Measurements from ENCODE around the gene SMIM41. TPM values are rescaled to one million over a fixed set of nuclear protein-coding genes. Genes with fewer than 3 reads are reported as not detected.

Gene SMIM41
- not detected in 2 replicates for total RNA-seq

DNA sequence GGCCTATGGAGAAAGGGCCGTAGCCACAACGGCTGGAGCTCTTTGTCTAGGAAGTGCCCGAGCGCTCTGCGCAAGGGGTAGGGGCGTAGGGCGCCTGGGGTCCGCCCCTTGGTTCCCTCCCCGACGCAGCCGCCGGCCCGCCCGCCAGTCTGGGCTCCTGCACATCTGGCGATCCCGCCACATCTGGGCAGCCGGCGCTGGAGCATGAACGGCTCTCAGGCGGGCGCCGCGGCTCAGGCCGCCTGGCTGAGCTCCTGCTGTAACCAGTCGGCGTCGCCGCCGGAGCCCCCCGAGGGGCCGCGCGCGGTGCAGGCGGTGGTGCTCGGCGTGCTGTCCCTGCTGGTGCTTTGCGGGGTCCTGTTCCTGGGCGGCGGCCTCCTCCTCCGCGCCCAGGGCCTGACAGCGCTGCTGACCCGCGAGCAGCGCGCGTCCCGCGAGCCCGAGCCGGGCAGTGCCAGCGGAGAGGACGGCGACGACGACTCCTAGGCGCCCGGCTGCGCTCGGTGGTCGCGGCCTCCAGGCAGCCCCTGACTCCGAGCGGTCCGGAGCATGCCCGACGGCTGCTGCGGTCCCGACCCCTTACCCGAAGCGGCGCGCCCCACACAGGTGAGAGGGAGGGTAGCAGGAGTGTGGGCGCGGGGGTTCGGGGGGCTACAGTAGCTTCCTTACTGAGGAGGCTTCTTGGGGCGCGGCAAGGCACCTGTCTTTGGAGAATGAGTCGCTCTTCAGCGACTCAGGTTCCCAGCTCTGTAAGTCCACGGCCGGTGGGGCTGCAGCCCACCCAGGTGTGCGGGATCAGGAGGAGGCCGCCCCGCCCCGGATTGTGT, at the start of gene SMIM41:
TSS of gene SMIM41 (plus strand) at position 129 of the 827 bp plus-strand sequence. CDS start at position 205, 76 bp downstream.
- no peak for DNase-seq (ENCODE audit: extremely low read depth, low read depth, low spot score)

DNA sequence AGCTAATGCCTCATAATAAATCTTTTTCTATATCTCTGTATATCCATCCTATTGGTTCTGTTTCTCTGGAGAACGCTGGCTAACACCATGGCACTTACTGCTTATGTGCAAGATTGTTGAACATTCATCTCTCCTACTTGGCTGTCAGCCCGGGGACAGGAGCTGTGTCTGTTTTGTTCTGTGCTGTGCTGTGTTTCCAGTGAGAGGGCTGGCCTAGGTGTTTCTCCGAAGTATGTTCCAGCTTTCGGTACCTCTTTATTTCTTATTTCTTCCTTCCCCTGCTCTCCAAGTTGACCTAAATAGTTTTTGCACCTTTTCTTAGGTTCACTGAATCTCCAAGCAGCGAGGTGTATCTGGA, 47.1 kb upstream of the SMIM41 start:
- no peak for DNase-seq (ENCODE audit: extremely low read depth, low read depth, low spot score)

DNA sequence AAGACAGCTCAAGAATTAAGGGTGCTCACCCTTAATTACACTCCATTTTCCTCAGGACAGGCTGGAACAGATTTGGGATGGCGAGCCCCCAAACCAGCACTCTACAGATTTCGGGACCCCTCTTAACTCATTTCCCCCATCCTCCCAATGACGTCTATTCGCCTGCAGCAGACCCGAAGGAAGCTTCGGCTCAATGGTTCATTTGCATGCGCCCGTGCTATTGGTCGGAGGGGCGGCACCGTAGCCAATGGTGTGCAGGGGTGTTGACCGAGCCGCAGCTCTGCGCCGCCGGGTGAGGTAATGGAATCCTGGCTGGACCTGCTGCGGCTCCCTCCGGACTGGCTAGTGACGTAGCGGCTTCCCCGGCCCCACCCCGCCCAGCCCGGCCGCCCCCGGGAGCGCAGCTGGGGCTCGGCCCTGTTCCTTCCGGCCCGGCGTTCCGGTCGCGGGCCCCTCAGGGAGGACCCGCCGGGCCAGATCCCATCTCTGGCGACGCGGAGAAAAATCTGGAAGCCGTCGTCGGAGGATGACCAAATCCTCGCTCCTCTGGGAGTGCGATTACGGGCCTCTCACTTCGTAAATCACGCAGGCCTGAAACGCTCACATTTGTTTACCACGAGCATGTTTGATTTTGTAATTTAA, 46.6 kb upstream of the SMIM41 start:
- DNase-seq (ENCODE audit: extremely low read depth, low read depth, low spot score), result no peak

DNA sequence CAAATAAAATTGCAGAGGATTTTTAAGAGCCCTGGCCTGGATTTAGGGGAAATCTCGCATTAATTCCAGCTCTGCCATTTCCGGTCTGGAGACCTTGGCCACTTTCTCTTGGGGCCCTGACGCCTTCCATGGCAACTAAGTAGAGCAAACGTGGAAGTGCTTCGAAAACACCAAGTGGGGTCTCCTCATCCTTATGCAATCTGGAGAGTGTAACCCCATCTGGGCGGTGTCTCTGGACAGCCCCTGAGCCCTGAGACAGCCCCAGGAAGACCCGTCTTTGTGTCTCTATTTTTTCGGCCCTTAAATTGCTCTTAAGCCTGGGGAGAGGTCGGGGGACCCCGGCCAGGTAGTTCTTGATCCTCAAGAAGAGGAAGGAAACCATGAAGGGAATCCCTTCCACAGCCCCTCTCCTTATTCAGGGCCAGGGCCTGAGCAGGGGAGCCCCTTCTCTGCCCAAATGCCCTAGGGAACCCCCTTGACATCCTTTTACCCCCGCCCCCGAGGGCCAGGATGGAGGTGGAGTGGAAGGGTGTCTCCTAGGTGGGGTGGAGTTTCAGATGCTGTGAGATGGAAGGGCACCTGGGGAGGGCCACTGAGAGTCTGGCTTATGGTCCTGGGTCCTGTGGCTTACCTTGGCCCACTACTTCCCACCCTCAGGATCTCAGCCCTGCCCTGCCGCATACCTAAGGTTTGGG, 45.9 kb upstream of the SMIM41 start:
- no peak for DNase-seq (ENCODE audit: extremely low read depth, low read depth, low spot score)

DNA sequence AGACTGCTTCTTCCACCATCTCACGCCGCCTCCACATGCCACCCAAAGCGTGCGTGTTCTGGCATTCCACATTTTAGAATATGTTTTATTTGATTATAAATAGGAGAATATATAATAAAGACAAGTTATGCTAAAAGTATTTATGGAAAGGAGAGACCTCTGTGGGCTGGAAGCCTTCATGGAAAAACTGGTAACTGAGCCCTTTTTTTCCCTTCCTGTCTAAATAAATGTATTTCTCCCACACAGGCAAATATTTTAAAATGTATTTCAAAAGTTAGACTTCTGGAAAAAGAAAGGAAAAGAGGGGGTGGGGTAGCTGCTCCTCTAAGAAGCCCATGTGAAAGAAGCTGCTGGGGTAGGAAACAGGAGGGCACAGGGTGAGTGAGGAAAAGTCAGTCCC, 44.3 kb upstream of the SMIM41 start:
- DNase-seq (ENCODE audit: extremely low read depth, low read depth, low spot score), result no peak

DNA sequence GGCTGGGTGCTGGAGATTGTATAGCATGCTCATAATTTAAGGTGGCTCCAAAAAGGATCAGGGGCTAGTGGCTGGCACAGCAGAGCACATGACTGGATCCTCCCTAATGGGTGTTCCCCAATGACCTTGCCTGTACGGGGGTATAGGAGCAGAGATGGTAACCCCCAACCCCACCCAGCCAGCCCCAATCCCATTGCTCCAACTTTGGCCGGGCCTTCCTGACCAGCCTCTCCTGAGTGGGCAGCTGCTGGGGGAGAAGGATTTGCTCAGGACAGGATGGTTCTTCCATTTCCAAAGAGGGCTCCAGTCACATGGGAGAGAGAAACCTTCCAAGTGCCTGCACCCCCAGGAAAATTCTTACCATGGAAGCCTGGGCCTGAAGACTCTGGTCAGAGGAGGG, 43.6 kb upstream of the SMIM41 start:
- DNase-seq (ENCODE audit: extremely low read depth, low read depth, low spot score), result no peak

DNA sequence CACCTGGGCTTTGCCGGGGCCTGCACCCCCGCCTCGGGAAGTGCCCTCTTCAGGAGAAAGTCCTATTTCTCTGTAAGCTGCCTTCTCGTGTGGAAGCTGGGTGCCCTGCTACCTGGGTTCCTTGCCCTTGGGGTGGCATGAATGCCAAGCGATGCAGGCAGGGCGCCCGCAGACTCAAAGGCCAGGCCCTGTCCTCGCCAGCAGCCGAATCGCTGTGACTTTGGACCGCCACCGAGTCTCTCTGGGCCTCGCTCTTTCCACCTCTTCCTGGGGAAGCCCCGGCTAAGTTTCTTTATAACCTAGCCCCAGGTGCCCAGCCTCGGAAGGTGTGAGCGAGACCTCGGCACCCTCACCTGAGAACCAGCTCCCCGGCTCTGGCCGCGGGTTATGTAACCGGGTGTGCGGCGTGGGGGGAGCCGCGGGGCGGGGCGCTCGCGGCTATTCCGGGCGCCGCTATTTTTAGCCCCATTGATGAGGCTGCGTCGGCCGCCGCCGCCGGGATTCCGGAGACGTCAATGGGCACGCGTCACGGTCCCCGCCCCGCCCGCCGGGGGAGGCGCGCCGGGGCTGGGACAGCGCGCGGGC, 42.8 kb upstream of the SMIM41 start:
- DNase-seq (ENCODE audit: extremely low read depth, low read depth, low spot score), result no peak

DNA sequence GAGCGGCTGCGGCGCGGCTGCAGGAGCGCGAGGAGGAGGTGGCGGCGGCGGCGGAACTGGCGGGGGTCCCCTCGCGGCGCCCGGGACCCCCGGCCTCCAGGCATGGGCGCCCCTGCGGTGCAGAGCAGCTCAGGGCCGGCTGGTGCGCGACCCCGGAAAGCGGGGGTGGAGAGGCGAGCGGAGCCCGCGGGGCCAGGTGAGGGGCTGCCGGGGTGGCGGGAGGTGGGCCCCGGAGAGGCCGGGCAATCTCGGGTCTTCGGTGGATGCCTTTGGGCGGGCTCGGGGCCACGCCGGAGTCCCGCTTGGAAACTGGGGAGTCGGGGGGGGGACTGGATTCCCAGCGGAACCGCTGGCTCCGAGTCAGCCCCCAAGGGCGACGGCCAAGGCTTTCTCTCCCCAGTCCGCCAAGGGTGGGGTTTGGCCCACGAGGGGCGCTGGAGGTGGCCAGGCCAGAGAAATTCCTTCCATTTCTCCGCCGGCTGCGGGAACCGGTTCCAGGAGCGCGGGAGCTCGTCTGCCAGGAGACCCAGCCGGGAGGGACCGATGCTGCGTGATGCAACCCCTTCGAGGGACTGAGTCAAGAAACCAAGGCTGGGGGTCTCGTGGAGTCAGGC, 42.1 kb upstream of the SMIM41 start:
- DNase-seq (ENCODE audit: extremely low read depth, low read depth, low spot score), result no peak

DNA sequence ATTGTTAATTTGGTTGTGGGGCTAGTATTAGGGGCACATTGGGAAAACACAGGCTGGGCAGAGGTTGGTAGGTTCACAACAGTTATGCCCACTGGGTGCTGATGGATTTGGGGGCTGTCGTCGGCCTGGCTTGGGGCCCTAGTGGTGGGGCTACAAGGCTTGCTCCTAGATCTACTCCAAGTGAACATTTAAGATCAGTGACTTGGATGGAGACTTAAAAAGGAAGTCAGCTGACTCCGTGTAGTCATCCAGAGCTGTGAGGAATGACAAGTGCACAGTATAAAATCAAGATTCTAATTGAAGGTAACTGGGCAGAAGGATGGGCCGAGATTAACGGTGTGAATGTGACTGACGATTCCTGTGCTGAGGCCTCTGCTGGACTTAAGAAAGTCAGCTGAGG, 41.1 kb upstream of the SMIM41 start:
- no peak for DNase-seq (ENCODE audit: extremely low read depth, low read depth, low spot score)

DNA sequence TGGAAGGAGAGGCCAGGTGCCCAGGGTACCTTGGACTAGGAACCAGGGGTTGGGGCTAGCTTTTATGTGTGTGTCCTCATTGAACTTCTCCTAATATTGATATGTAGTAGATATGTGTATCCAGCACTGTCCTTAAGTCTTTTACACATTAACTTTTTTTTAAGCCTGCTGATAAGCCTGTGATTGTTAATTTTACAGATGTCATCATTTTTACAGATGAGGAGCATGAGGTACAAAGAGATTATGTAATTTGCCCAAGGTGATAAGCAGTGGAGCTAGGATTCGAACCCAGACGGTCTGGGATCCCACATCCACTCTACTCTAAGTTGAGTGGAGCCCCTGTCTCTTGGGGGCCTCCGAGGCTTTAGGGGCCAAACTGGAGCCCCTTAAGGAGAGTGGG, 38.5 kb upstream of the SMIM41 start:
- DNase-seq (ENCODE audit: extremely low read depth, low read depth, low spot score), result no peak

DNA sequence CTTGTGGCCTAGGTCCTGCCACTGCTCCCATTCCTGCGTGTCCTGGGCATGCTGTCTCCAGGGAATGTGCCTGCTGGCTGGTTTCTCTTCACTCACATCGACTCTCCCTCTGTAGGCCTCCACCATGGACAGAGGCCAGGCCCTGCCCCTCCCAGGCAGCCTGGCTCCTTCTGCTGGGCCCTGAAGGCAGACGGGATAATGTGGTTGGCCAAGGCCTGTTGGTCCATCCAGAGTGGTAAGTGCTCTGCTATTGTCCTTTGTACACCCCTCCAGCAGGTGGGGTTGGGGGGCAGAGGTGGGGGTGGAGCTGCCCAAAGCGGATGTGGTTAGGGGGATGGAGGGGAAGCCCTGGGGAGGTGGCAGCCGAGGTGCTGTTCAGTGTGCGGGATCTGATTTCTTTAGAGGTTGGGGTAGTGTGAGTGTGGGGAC, 37.8 kb upstream of the SMIM41 start:
- DNase-seq (ENCODE audit: extremely low read depth, low read depth, low spot score), result no peak

DNA sequence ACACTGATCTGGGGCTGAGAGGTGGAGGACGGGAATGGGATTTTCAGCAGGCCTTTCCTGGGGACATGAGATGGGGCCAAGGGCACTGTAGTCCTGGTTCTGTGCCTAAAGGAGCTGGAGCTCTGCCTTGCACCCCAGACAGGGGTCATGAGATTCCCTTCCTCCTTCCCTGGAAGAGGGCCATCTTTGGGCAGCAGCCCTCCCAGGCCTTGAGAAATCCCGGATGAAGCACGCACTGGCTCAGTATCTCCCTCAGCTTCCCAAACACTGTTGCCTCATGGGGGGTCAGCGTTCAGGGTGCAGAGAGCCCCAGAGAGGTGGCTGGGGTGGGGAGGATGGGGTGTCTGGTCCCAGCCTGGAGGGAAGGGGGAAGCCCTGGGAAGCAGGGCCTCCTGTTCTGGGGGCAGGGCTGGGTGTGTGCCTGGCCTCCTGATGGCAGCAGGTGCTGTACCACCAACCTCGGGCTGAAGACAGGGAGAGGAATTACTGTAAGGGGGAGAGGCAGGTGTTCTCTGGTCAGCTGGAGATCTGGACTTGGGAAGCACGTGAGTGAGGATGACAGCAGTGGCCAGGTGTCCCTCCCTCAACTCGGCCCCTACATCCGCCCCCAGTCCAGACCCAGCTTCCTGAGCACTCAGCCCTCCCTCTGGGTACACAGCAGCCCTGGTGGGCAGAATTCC, 36.7 kb upstream of the SMIM41 start:
- DNase-seq (ENCODE audit: extremely low read depth, low read depth, low spot score), result no peak

DNA sequence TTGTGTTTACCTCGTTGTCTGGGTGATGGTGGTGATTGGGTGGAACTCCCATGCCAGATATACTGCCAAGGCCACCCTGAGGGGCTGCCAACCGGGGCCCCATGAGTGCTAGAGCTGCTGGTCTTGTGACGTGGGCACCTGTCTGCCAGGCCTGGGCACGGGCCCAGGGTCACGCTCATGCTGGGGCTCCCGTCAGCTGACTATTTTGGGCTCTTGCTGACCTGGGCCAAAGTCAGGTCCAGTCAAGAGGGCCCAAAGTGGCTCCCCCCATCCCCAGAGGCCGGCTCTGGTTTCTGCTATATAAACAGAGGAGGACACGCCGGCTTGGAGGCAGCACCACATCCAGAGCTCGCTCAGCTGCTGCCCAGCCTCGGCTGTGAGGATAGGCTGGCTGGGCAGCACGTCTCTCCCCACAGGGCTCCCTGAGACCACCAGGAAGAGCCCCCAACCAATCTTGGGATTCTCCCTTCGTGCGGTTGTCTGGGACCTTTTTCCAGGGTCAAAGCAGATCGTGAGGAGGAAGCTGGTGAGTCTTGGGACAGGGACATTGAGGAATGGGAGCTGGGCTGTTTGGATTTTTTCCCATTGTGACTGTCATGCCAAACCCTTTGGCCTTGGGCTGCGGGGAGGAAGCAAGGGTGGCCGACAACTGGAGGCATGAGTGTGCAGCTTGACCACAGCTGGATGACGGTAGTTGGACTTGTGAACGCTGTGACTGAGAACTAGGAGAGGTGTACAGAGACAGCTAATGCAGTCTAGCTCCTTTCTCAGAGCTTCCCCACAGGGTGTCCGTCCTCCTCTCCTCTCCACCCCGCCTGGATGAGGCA, 35.9 kb upstream of the SMIM41 start:
- DNase-seq (ENCODE audit: extremely low read depth, low read depth, low spot score), result no peak

DNA sequence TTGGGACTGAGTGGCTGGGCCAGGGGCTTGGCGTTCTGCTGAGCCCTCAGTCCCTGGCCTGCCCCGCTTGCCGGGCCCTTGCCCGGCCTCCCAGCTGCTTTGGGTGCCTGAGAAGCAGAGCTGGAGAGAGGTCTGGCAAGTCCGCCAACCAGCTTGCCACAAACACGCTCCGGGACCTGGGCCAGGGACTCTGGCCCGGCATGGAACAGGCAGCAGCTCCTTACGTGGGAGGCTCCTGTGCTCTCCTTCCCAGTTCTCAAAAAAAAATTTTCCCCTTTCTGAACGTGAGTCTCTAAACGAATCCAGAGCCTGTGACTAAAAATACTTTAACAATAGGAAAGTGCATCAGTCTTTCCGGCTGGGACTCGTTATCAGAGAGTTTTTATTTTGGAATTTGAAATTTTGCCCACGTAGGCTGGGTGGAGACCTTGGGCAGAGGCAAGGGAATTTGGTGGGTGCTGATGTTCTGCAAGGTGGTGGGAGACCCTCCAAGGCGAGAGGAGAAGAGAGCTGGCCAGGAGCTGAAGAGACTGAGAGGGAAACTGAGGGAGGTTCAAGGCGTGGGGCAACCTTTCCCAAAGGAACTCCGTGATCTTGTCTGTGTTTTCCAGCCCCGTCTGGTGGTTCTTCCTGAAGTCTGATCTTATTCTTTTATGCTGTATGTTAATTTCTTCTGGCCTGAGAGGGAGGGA, 35.1 kb upstream of the SMIM41 start:
- DNase-seq (ENCODE audit: extremely low read depth, low read depth, low spot score), result no peak

DNA sequence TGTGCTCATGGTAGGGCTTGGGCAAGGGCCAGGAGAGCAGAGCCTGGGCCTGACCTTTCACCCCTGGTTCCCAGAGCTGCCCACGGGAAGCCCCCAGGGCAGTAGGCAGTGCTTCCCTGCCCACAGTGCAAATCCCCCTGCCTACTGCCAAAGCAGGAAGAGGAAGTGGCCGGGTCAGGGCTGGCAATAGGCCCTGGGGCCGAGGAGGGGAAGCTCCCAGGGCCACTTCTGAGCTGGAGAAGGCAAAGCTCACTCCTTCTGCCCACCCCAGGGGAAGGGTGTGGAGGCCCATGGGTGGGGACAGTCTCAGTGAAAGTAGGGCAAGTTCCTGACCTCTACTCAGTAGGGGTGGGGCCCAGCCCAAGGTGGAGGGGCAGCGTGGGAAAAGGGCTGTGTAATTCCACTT, 33.7 kb upstream of the SMIM41 start:
- DNase-seq (ENCODE audit: extremely low read depth, low read depth, low spot score), result no peak

DNA sequence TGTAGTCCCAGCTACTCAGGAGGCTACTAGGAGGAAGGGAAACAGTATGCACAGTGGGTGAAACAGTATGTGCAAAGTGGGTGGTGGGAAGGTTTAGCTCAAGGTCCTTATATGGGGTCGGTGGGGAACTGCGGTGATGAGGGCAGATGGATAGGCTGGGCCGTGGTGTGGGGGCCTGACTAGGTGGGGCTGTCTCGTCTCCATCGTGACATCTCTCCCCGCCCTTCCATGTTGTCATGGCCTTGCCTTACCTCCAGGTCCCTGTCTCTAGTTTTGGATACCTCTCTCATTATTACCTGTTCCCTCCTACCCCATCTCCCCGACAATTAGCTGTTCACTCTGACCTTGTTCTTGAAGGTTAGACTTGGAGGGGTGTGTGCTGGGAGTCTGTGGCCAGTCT, 32.6 kb upstream of the SMIM41 start:
- DNase-seq (ENCODE audit: extremely low read depth, low read depth, low spot score), result no peak

DNA sequence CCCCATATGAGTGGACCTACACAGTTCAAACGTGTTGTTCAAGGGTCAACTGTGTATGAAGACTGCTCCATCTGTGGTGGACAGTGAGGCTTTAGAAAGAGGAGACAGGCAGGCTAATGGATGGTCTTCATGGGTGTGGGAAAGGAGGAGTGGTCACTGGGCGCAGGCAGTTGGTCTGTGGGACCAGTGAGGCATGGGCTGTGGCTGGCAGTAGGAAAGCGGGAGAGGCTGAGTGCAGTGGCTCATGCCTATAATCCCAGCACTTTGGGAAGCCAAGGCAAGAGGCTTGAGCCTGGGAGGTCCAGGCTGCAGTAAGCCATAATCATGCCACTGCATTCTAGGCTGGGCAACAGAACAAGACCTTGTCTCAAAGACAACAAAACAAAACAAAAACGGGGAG, 30.2 kb upstream of the SMIM41 start:
- no peak for DNase-seq (ENCODE audit: extremely low read depth, low read depth, low spot score)

DNA sequence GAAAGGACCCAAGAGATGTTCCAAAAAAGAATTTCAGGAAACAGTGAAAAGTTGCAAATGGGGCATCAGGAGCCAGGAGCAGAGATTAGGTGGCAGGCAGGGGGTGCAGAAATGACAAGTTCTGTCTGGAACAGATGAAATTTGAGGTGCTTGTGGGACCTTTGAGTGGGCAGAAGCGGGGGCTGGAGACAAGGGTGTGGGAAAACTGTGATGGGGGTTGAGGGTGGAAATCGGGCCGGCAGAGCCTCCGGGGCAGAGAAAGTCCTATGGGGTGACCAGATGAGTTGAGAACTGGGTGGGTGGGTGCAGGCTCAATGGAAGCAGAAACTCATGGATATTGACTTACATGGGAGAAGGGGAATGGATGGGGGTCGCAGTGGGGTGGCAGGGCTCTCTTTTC, 29.8 kb upstream of the SMIM41 start:
- DNase-seq (ENCODE audit: extremely low read depth, low read depth, low spot score), result no peak

DNA sequence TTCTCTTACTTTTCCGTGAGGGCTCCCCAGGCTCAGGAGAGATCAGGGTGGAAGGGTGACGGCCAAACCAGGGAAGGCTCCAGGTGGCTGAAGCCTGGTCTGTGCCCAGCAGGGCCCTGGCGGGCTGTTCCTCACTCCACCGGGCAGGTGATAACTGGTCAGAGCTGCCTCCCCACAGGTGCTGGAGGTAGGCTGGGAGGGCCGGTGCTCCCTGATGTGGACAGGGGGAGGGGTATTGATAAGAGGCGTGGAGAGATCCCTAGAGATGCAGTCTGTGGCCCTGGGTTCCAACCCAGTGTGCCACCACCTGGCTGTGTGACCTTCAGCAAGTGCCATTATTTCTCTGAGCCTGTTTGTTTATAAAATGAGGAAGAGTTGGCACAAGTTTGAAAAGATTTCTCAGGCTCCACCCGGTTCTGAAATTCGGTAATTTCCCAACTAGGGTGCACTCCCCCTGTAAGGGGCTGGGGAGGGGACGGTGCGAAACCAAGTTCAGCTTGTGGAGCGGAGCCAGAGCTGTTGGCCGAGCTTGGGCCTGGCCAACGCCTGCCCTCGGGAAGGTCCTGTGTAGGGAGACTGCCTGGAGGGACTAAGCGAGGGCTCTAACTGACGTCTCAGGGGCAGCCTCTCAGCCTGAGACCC, 29.3 kb upstream of the SMIM41 start:
- DNase-seq (ENCODE audit: extremely low read depth, low read depth, low spot score), result no peak

All from glomerular endothelial cell (primary cell).